HG03442 (cell line): Measurements from ENCODE around the gene HNRNPM.

ENCODE experiments used
- ATAC-seq: cut with Tn5 transposase; IDR thresholded peaks from one replicate; pipeline ENCODE4 v1.9.1; 2021; ENCODE audit warnings: mild to moderate bottlenecking, moderate library complexity; ENCODE audit not compliant: unreplicated experiment

HNRNPM gene

DNA sequence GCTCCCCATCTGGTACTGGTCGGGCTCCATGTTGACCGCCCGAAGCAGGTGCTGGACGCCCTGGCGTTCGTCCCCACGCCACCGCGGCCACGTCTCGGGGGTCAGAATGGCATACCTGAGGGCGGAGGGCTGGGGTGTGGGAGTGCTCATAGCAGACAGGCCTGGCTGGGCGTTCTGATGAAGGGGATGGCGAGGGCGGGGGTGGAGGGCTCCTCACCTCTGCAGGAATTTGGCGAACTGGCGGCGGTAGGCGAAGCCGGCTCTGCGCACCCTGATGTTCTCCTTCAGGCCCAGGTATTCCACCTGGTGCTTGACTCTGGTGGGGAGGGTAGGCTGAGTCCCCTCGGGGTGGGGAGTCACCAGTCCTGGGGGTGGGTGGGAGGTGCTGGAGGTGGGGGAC, 91.5 kb downstream of the HNRNPM start:
- no peak for ATAC-seq

DNA sequence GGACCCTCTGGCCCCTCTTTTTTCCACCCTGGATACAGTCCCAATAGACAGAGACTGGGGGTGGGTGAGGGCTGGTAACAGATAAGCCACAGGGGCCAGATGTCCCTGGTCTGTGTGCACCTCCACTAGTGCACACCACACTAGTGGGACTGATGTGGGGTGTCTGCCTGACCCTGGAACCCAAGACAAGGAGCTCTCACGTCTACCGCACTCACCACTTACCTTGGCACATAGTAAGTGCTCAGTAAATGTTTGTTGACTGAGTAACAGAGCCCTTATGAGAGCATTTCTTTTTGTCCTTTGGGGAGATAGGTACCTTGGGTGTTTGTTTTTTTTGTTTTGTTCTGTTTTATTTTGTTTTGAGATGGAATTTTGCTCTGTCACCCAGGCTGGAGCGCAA, 92.3 kb downstream of the HNRNPM start:
- ATAC-seq, result no peak
